Measurements from ENCODE around the gene CYBA. TPM values are rescaled to one million over a fixed set of nuclear protein-coding genes. Genes with fewer than 3 reads are reported as not detected.

CYBA gene
- polyA plus RNA-seq, 3 donors, result 155 to 194 (median 158) TPM

GRCh38 chr16:88690341-88691128 is 39.7 kb upstream of the CYBA start:
- DNase-seq, result no peak

DNA sequence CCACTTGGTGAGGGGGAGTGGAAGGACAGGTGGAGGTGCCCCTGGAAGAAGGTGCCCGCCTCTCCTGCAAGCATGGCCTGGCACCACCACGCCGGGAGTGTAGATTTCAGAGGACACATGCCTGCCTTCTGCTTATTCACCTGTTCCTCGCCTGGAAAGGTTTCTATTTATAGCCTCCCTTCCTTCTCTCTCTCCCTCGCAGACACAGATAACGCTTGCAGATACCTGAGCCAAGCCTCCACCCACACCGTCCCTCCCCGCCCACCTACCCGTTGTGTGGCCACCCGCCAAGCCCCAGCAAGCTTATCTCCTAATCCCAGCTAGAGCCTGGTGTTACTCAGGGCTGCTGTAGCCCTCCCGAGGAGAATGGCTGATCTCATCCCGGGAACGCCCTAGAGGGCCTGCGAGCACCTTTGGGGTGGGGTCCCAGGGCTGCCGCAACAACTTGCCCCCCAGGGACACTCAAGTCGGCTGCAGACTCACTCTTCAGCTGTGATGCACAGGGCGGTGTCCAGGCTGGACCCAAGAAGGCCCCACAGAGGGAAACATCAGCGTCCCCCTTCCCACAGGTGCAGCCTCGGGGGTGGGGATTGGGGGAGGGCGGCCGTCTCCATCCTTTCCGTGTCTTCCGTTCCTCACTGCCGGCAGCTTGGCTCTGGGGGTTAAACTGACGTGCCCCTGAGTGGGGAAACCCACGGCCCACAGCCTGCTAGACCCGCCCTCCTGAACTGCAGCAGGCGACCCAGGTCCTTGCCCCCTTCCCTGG is 37.3 kb upstream of the CYBA start:
- no peak for DNase-seq

DNA sequence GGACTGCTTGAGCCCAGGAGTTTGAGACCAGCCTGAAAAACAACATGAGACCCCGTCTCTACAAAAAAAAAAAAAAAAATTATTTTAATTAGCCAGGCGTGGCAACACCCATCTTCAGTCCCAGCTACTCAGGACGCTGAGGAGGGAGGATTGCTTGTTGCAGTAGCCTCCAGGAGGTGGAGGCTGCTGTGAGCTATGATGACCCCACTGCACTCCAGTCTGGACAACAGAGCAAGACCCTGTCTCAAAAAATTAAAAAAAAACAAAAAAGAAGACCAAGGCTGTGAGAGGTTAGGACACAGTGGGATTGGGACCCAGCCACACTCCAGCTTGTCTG is 36.8 kb upstream of the CYBA start:
- DNase-seq, result no peak

GRCh38 chr16:88687254-88687576 is 36.4 kb upstream of the CYBA start:
- no peak for DNase-seq

DNA sequence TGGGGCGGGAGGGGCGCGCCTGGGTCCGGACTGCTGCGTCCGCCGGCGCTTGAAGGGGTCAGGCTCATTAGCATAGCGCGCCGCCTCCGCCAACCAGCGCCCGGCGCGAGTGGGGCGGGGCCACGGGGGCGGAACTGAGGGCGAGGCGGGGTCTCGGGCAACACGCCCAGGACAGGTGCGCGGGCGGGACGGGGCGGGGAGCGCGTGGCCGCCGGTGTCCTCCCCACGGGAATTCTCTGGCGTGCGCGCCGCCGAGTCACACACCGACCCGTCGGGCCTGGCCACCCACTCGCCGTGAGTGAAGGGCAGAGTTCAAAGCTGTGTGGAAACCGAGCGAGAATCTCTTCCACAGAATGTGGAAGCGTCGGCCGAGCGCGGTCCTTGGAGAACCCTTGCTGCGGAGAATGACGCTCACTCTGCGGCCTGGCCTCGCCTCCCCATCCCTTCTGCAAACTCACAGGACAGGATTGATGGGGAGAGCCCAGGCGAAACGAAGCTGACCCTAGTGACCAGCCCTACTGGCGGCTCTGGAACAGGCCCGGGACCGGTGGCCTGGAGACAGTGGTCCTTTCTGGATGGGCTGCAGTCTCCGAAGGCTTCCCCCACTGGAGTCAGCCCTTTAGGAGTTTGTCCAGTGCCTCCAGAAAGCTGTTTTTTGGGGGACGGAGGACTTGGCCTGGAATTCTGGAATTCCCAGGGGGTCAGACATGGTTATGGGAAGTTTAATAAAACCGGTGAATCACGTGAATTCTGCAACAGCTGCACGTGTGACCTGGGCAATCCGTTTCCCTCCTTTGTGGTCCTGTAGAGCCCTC is 35.8 kb upstream of the CYBA start, which contains the start of gene SNAI3:
TSS of gene SNAI3 (minus strand) at position 69 of the 815 bp plus-strand sequence. CDS start 101 bp downstream, outside the sequence.
- peak; percentile 78 for DNase-seq

DNA sequence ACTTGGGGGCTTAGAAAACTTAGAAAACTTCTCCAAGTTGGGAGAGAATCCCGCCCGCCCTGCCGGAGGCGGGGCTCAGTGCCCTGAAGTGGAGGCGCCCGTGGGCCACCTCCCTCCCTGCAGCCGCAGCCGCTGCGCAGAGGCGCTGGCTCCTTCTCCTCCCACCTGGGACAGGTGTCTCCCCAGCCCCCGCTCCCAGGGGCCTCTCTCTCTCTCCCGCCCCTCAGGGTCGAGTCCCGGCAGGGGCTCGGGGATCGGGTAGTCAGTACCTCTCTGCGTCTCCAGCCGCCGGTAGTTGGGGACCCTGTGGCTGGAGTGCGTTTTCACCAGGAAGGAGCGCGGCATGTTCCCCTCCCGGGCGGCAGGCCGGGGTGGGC is 35.2 kb upstream of the CYBA start:
- DNase-seq, result no peak

DNA sequence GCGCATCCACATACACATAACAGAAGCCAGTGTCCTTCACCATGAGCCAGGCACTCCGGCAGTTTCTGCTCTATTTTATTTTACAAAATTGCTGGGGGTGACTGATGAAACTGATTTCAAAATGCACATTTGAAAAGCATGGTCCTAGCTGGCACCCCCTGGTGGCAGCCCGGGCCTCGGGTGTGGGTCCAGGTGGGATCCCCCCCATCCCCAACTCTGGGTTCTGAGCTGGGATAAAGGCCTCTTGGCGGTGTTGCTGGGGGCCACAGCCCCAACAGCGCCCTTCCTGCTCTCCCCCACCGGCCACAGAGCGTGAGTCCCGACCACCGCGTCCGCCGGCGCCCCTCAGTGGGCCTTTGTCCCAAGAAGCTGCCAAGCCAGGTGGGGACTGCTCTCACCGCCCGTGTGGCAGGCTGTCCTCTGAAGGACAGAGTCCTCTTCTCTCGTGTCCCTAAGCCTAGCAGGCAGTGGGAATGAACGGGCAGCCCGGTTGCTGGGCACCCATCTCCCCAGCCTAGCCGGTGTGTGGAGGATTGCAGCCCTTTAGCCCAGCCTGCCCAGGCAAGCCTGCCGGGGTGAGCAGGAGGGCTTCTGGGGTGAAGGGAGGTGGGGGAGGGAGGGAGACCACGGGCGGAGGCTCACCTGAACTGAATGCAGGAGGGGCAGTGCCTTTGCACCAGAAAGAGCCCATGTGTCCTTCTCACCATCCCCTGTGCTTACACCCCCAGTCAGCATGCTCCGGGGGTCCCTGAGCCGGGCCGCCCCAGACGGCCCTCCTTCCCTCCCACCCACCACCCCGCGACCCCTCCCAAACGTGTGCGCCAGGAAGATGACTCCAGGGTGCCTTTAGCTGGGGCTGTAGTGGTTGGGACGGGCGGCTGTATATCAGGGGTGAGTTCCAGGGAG is 34.6 kb upstream of the CYBA start:
- DNase-seq, result no peak

GRCh38 chr16:88684569-88685155 is 33.8 kb upstream of the CYBA start:
- no peak for DNase-seq

GRCh38 chr16:88681709-88682451 is 31.0 kb upstream of the CYBA start:
- DNase-seq, result no peak

DNA sequence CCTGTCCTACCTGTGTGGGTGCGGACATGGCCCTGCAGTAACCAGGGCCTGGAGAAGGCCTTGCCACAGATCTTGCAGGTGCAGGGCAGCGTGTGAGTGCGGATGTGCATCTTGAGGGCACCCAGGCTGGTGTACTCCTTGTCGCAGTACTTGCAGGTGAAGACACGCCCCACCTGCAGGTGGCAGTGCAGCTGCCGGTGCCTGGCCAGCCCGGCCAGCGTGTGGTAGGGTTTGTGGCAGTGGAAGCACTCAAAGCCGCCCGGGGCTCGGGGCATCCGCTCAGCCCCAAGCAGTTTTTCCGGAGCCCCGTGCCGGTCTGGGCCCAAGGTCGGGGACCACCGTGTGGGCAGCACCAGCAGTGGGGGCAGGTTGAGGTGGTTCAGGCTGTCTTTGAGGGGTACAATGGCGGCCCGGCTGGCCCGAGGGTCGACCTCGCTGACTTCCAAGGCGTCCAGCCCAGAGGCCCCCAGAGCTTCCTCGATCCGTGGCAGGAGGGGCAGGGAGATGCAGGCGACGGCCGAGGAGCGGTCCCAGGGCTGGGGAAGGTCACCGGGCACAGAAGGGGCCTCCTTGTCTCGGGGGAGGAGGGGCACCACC is 30.3 kb upstream of the CYBA start:
- DNase-seq, result no peak

- DNase-seq, result no peak
These were observed 29.8 kb upstream of the CYBA start for GRCh38 chr16:88680554-88681083.

- no peak for DNase-seq
These were observed 27.5 kb upstream of the CYBA start for GRCh38 chr16:88678224-88678979.

- no peak for DNase-seq
These were observed 26.9 kb upstream of the CYBA start for GRCh38 chr16:88677721-88678120.

DNA sequence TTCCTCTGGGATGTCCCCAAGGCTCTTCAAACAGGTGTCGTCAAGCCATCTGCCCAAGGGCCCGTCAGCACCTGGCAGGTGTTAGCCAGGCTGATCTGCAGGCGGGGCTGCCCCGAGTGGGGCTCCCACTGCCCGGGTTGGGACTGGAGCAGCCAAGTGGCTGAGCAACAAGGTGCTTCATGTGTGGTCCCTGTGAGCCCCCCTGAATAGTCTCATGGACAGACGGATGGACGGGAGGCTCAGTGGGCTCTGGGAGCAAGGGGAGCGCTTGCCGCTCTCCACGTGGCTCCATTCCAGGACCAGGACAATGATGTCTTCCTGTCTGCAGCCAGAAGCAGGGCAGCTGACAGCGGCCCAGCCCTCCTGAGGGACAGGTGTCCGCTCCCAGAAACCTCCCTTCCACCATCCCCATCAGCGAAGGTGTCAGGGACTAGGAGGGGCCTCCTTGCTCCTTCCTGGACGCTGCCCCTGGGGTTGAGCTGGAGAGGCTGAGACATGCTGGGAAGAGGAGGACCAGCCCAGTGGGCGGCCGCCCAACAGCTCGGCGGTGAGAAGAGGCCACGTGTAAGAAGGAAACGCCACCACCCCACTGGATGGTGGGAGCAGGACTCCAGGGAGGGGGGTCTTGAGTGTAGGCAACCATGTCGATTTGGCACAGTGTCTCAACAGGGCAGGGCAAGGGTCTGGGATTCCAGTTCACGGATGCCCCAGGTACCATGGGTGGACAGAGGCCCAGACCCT is 25.8 kb upstream of the CYBA start:
- DNase-seq, result no peak

DNA sequence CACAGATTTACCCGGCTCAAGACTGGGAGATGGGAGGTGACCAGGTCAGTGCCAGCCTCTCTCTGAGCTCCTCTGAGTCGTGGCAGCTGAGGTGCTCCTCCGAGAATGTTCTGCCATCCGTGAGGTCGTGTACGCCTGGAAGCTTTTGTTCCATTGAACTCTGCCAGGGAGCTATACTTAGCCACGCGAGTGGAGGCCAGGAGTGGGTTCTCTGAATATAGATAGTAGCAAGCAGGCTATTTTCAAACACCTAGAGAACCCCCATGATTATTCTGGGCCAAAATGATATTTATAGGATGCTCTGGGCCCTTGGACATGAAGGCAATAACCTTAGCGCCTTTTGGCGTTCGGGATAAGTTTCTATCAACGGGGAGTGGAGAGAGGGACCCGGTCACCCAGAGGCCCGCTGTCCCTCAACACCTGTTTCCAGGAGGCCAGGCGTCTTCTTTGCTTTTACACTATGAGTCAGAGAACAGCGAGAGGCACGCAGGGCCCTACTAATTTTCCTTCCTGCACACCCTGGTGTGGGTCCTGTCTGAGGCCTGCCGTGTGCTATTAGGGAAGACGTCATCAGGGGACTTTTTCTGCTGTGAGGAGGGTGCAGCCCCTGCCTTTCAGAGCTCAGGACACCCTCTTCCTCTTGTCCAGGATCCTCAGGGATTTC is 23.0 kb upstream of the CYBA start:
- DNase-seq, result no peak

GRCh38 chr16:88672776-88673175 is 21.9 kb upstream of the CYBA start:
- no peak for DNase-seq

- DNase-seq, result no peak
These were observed 21.0 kb upstream of the CYBA start for GRCh38 chr16:88671806-88672205.

DNA sequence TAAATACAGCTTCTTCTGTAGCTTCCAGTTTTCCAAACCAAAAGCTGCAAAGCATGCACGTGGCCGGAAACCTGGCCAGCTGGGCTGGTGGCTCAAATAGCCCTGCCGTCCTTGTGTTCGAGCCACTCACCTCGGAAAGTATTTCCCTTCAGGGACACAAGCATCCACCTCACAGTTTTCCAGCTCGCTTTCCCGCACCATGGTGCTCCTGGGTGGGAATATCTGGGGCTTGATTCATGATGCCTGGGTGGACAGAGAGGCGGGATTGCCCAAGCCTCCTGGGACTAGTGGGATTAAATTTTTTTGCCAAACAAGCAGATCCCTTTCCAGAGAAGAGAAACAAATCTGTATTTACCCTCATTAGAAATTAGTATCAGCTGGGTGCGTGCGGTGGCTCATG is 19.1 kb upstream of the CYBA start:
- DNase-seq, result no peak
